Loucy (cell line): ENCODE measurements around the gene OGFOD2.

Experiments
- EZH2phosphoT487 ChIP-seq: fragments of 200-600 bp; IDR thresholded peaks from 2 replicates; pipeline ENCODE4 v1.6.1; 2018; ENCODE audit warnings: antibody characterized with exemption, mild to moderate bottlenecking, moderate library complexity, borderline replicate concordance
- TF ChIP-seq, protein P1 (sequence below): fragments of 200-600 bp; sonication (generic); conservative IDR thresholded peaks from 2 replicates; pipeline ENCODE4 v1.5.1; 2014; ENCODE audit warnings: mild to moderate bottlenecking, antibody characterized with exemption, low read length

DNA sequence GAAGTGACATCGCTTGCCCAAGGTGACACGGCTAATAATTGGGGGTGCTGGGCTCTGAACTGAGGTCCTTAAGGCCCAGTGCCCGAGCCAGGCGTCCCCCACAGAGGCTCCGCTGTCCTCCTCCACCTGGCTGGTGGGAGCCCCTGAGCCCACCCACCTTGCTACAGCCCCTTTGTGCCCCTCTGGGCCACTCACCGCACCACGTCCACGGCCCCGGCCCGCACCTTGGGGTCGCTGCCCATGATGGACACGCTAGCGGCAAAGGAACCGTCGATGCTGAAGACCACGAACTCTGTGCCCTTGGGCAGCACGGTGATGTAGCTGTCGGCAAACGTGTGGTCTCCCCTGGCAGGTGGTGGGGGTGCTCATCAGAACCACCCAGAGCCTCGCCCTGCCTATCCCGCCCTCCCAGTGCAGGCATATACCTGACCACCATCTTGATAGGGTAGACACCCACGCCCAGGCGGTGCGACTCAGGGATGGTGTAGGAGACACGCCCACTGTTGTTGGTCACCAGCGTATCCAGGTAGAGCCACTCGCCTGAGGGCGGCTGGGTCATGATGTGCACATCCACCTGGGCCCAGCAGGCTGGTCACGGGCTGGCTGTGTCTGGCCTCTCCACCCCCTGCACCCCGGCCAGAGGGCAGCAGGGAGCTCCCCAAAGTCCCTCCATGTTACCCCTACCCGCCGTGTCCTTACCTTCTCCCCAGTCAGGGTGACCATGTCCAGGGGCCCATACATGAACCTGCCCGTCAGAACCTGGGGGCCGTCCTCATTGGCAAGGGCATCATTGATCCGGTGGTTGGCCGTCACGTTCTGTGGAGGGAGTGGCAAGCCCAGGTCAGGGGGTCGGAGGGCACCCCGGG, 12.3 kb downstream of the OGFOD2 start:
- TF ChIP-seq EZH2phosphoT487, result no peak
- TF ChIP-seq, protein P1, sequence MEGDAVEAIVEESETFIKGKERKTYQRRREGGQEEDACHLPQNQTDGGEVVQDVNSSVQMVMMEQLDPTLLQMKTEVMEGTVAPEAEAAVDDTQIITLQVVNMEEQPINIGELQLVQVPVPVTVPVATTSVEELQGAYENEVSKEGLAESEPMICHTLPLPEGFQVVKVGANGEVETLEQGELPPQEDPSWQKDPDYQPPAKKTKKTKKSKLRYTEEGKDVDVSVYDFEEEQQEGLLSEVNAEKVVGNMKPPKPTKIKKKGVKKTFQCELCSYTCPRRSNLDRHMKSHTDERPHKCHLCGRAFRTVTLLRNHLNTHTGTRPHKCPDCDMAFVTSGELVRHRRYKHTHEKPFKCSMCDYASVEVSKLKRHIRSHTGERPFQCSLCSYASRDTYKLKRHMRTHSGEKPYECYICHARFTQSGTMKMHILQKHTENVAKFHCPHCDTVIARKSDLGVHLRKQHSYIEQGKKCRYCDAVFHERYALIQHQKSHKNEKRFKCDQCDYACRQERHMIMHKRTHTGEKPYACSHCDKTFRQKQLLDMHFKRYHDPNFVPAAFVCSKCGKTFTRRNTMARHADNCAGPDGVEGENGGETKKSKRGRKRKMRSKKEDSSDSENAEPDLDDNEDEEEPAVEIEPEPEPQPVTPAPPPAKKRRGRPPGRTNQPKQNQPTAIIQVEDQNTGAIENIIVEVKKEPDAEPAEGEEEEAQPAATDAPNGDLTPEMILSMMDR, result no peak
